Memory B cell (primary cell): ENCODE data around the gene PKDREJ.

Experiments used
- ATAC-seq: fragments of 150-1000 bp; cut with Tn5 transposase; 2 replicates; pipeline ENCODE4 v1.10.0; 2021; ENCODE audit warnings: low read depth, mild to moderate bottlenecking, moderate library complexity
- DNase-seq, 2 donors: peaks; one replicate each; pipeline ENCODE4 v3.0.0; 2022; ENCODE audit warnings: low spot score in 2 of 2
- H3K27ac Mint-ChIP-seq: one replicate; pipeline ENCODE4 v1.8.0; 2022; ENCODE audit warnings: mild to moderate bottlenecking, moderate library complexity, mixed read lengths
- H3K27me3 Mint-ChIP-seq: one replicate; pipeline ENCODE4 v1.8.0; 2022; ENCODE audit warnings: mixed read lengths
- H3K36me3 Mint-ChIP-seq: one replicate; pipeline ENCODE4 v1.8.0; 2022; ENCODE audit warnings: mild to moderate bottlenecking, mixed read lengths
- H3K4me1 Mint-ChIP-seq: one replicate; pipeline ENCODE4 v1.8.0; 2022; ENCODE audit warnings: mixed read lengths
- H3K4me3 Mint-ChIP-seq: one replicate; pipeline ENCODE4 v1.8.0; 2022; ENCODE audit warnings: mild to moderate bottlenecking, moderate library complexity, mixed read lengths
- H3K9me3 Mint-ChIP-seq: one replicate; pipeline ENCODE4 v1.8.0; 2022; ENCODE audit warnings: mixed read lengths

The PKDREJ gene

GRCh38 chr22:46293577-46294260, 30.6 kb upstream of the PKDREJ start:
- Mint-ChIP-seq H3K4me3 (no peak overlapping the region), H3K9me3 (peaks cover 3% of the 10 kb centered on the region), H3K36me3 (peaks cover 7% of the 10 kb centered on the region), H3K4me1 (peaks cover 38% of the 10 kb centered on the region), H3K27ac (no peak overlapping the region), H3K27me3 (peaks cover 2% of the 10 kb centered on the region)
- ATAC-seq (no peak), DNase-seq (no peak)

GRCh38 chr22:46292732-46293131, 29.6 kb upstream of the PKDREJ start:
- peaks cover 46% of the 10 kb centered on the region for H3K4me1 Mint-ChIP-seq
- DNase-seq (no peak), ATAC-seq (no peak)
- peaks cover 7% of the 10 kb centered on the region for H3K36me3 Mint-ChIP-seq
- peak overlapping the region; percentile 58 for H3K27ac Mint-ChIP-seq
- H3K27me3 Mint-ChIP-seq, result no peaks in the 10 kb centered on the region
- peaks cover 3% of the 10 kb centered on the region for H3K9me3 Mint-ChIP-seq
- H3K4me3 Mint-ChIP-seq, result peak overlapping the region; percentile 9

GRCh38 chr22:46292173-46292572, 29.0 kb upstream of the PKDREJ start:
- Mint-ChIP-seq H3K9me3 (peaks cover 3% of the 10 kb centered on the region), H3K4me1 (peaks cover 50% of the 10 kb centered on the region), H3K36me3 (peaks cover 10% of the 10 kb centered on the region), H3K27me3 (no peaks in the 10 kb centered on the region), H3K4me3 (no peak overlapping the region), H3K27ac (peak overlapping the region; percentile 58)
- no peak for DNase-seq
- ATAC-seq, result no peak

GRCh38 chr22:46290843-46291785, 28.0 kb upstream of the PKDREJ start:
- H3K4me1 Mint-ChIP-seq, result peaks cover 48% of the 10 kb centered on the region
- H3K4me3 Mint-ChIP-seq, result no peak overlapping the region
- peak overlapping the region; percentile 78 for H3K27ac Mint-ChIP-seq
- peaks cover 10% of the 10 kb centered on the region for H3K36me3 Mint-ChIP-seq
- ATAC-seq (no peak), DNase-seq (no peak)
- peaks cover 3% of the 10 kb centered on the region for H3K9me3 Mint-ChIP-seq
- no peaks in the 10 kb centered on the region for H3K27me3 Mint-ChIP-seq

GRCh38 chr22:46290121-46290842, 27.1 kb upstream of the PKDREJ start:
- H3K4me3 Mint-ChIP-seq, result no peak overlapping the region
- H3K27ac Mint-ChIP-seq, result peak overlapping the region; percentile 78
- peaks cover 10% of the 10 kb centered on the region for H3K36me3 Mint-ChIP-seq
- no peaks in the 10 kb centered on the region for H3K27me3 Mint-ChIP-seq
- DNase-seq, result no peak
- no peak for ATAC-seq
- peaks cover 3% of the 10 kb centered on the region for H3K9me3 Mint-ChIP-seq
- peaks cover 39% of the 10 kb centered on the region for H3K4me1 Mint-ChIP-seq

- peaks cover 10% of the 10 kb centered on the region for H3K36me3 Mint-ChIP-seq
- no peaks in the 10 kb centered on the region for H3K27me3 Mint-ChIP-seq
- H3K9me3 Mint-ChIP-seq, result peaks cover 3% of the 10 kb centered on the region
- ATAC-seq, result peak; percentile 8
- no peak overlapping the region for H3K4me3 Mint-ChIP-seq
- DNase-seq, result no peak
- H3K4me1 Mint-ChIP-seq, result peaks cover 36% of the 10 kb centered on the region
- no peak overlapping the region for H3K27ac Mint-ChIP-seq
Measured at GRCh38 chr22:46289244-46289891, 26.2 kb upstream of the PKDREJ start.

GRCh38 chr22:46288846-46289243, 25.7 kb upstream of the PKDREJ start:
- Mint-ChIP-seq H3K27ac (no peak overlapping the region), H3K36me3 (peaks cover 12% of the 10 kb centered on the region), H3K4me3 (peak overlapping the region; percentile 86), H3K4me1 (peaks cover 36% of the 10 kb centered on the region), H3K9me3 (peaks cover 3% of the 10 kb centered on the region), H3K27me3 (no peaks in the 10 kb centered on the region)
- DNase-seq (no peak), ATAC-seq (no peak)

GRCh38 chr22:46287873-46288751, 25.0 kb upstream of the PKDREJ start:
- no peaks in the 10 kb centered on the region for H3K27me3 Mint-ChIP-seq
- H3K27ac Mint-ChIP-seq, result peak overlapping the region; percentile 87
- ATAC-seq, result peak; percentile 83
- peaks cover 12% of the 10 kb centered on the region for H3K36me3 Mint-ChIP-seq
- H3K4me1 Mint-ChIP-seq, result peaks cover 35% of the 10 kb centered on the region
- H3K9me3 Mint-ChIP-seq, result peaks cover 3% of the 10 kb centered on the region
- DNase-seq, result peak in 1 of 2 donors; percentile 40
- H3K4me3 Mint-ChIP-seq, result peak overlapping the region; percentile 86

- DNase-seq (no peak), ATAC-seq (no peak)
- H3K4me1 Mint-ChIP-seq, result peaks cover 27% of the 10 kb centered on the region
- peak overlapping the region; percentile 86 for H3K4me3 Mint-ChIP-seq
- H3K9me3 Mint-ChIP-seq, result peaks cover 3% of the 10 kb centered on the region
- H3K36me3 Mint-ChIP-seq, result peaks cover 8% of the 10 kb centered on the region
- H3K27me3 Mint-ChIP-seq, result no peaks in the 10 kb centered on the region
- peak overlapping the region; percentile 87 for H3K27ac Mint-ChIP-seq
Measured at GRCh38 chr22:46286941-46287872, 24.1 kb upstream of the PKDREJ start.

- H3K4me3 Mint-ChIP-seq, result no peak overlapping the region
- DNase-seq, result no peak
- no peak for ATAC-seq
- no peak overlapping the region for H3K27ac Mint-ChIP-seq
- peaks cover 9% of the 10 kb centered on the region for H3K36me3 Mint-ChIP-seq
- H3K9me3 Mint-ChIP-seq, result peaks cover 3% of the 10 kb centered on the region
- H3K4me1 Mint-ChIP-seq, result peaks cover 32% of the 10 kb centered on the region
- no peaks in the 10 kb centered on the region for H3K27me3 Mint-ChIP-seq
Measured at GRCh38 chr22:46286006-46286405, 22.9 kb upstream of the PKDREJ start.

GRCh38 chr22:46281866-46282678, 18.9 kb upstream of the PKDREJ start:
- Mint-ChIP-seq H3K4me1 (peaks cover 18% of the 10 kb centered on the region), H3K36me3 (peaks cover 10% of the 10 kb centered on the region), H3K27me3 (no peaks in the 10 kb centered on the region), H3K4me3 (no peak overlapping the region), H3K9me3 (no peaks in the 10 kb centered on the region), H3K27ac (no peak overlapping the region)
- DNase-seq (no peak), ATAC-seq (no peak)
